GM23248 (cell line): ENCODE data around the gene C6orf62. TPM values are rescaled to one million over a fixed set of nuclear protein-coding genes. Genes with fewer than 3 reads are reported as not detected.

ENCODE experiments used
- DNase-seq: peaks from one replicate; pipeline ENCODE4 v3.0.0-alpha.2; 2015
- H2AFZ ChIP-seq: fragments of 200-600 bp; sonication (generic); 2 replicates; pipeline ENCODE4 v1.6.1; 2016; ENCODE audit warnings: antibody characterized with exemption
- H3F3A ChIP-seq: fragments of 200-600 bp; sonication (generic); 2 replicates; pipeline ENCODE4 v1.6.1; 2016; ENCODE audit warnings: mild to moderate bottlenecking, antibody characterized with exemption, mixed run types; ENCODE audit not compliant: insufficient read depth
- H3K27ac ChIP-seq: fragments of 200-600 bp; sonication (generic); 2 replicates; pipeline ENCODE4 v1.5.1; 2016; ENCODE audit warnings: mild to moderate bottlenecking
- H3K27me3 ChIP-seq: fragments of 200-600 bp; sonication (generic); replicated peaks from 2 replicates; pipeline ENCODE4 v1.6.1; 2016; ENCODE audit warnings: mild to moderate bottlenecking; ENCODE audit not compliant: insufficient read depth
- H3K36me3 ChIP-seq: fragments of 200-600 bp; sonication (generic); 2 replicates; pipeline ENCODE4 v1.6.1; 2016; ENCODE audit warnings: low read depth, mild to moderate bottlenecking
- H3K4me1 ChIP-seq: fragments of 200-600 bp; sonication (generic); 2 replicates; pipeline ENCODE4 v1.6.1; 2016; ENCODE audit warnings: mild to moderate bottlenecking; ENCODE audit not compliant: insufficient read depth
- H3K4me2 ChIP-seq: fragments of 200-600 bp; sonication (generic); one replicate; pipeline ENCODE4 v1.6.1; 2016; ENCODE audit warnings: mild to moderate bottlenecking; ENCODE audit not compliant: unreplicated experiment
- H3K4me3 ChIP-seq: fragments of 200-600 bp; sonication (generic); 2 replicates; pipeline ENCODE4 v1.5.1; 2016; ENCODE audit warnings: mild to moderate bottlenecking
- H3K79me2 ChIP-seq: fragments of 200-600 bp; sonication (generic); 2 replicates; pipeline ENCODE4 v1.6.1; 2016; ENCODE audit warnings: mild to moderate bottlenecking; ENCODE audit not compliant: insufficient read depth
- H3K9ac ChIP-seq: fragments of 200-600 bp; sonication (generic); 2 replicates; pipeline ENCODE4 v1.6.1; 2016; ENCODE audit warnings: mild to moderate bottlenecking
- H3K9me2 ChIP-seq: fragments of 200-600 bp; sonication (generic); 2 replicates; pipeline ENCODE4 v1.6.1; 2016; ENCODE audit warnings: mixed run types, mild to moderate bottlenecking, moderate library complexity; ENCODE audit not compliant: insufficient read depth
- H3K9me3 ChIP-seq: fragments of 200-600 bp; sonication (generic); one replicate; pipeline ENCODE4 v1.6.1; 2017; ENCODE audit warnings: low read depth
- H4K20me1 ChIP-seq: fragments of 200-600 bp; sonication (generic); 2 replicates; pipeline ENCODE4 v1.6.0; 2016; ENCODE audit not compliant: insufficient read depth
- EZH2 ChIP-seq: fragments of 200-600 bp; sonication (generic); IDR thresholded peaks from 2 replicates; pipeline ENCODE4 v1.6.1; 2018; ENCODE audit warnings: antibody characterized with exemption, mild to moderate bottlenecking; ENCODE audit not compliant: insufficient read depth, poor library complexity, severe bottlenecking
- EZH2phosphoT487 ChIP-seq: fragments of 200-600 bp; sonication (generic); IDR thresholded peaks from 2 replicates; pipeline ENCODE4 v1.6.1; 2018; ENCODE audit warnings: antibody characterized with exemption, moderate library complexity, mild to moderate bottlenecking, low read depth; ENCODE audit not compliant: insufficient read depth
- WGBS, 2 experiments: methylation state at CpG; one replicate each; pipeline ENCODE4 v1.1.6; 2015 to 2017; ENCODE audit warnings: low lambda C conversion rate in 2 of 2, low coverage in 1 of 2; ENCODE audit errors: missing lambda C conversion rate in 2 of 2; 5-methylcytosine and 5-hydroxymethylcytosine counted together
- in situ Hi-C: fragments of 300-500 bp; cut with MboI; formaldehyde crosslinking; loops from 2 replicates; pipeline ENCODE4 v1.15.0; 2020
- polyA plus RNA-seq: library from polyadenylated mRNA; unstranded; fragments of >200 nt; fragmentation: Nextera tagmentation; extraction: Ambion mirVana; gene quantifications from 2 replicates; pipeline ENCODE4 v1.2.1, GENCODE V29; 2016
- total RNA-seq: library from RNA; depleted of rRNA; stranded (reverse); fragments of >200 nt; shearing (Covaris generic); gene quantifications from 2 replicates; pipeline ENCODE4 v1.2.3, GENCODE V29; 2014

C6orf62 gene
- total and polyA plus RNA-seq, 2 experiments from 2014 or later: 107 to 307 TPM

DNA sequence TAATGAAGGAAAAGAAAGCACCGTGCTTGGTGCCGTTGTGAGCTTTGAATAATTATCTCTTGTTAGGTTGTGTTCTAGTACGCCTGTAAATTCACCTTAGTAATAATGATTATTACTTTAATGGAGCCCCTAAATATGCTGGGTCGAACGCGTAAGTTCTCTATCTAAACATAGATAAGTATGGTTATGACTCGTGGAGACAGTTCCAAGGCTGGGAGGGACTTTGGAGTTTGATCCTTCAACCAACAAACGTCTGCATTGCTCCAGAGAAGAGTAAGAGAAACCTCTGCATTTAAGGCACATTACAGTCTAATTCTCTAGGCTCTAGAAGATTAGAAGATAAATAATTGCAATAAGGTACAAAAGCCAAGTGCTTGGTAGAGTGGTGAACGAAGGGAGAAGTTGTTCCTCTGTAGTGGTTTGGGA is 51.6 kb downstream of the C6orf62 start:
- H3K36me3 ChIP-seq: no peaks in the 10 kb centered on the region; the same call in 1 of the 2 replicates
- H3F3A ChIP-seq: 0 out of 2 replicates have a peak, but pooled peaks cover 7% of the 10 kb centered on the region
- peak overlapping the region; percentile 95 for H3K9ac ChIP-seq
- H3K9me3 ChIP-seq: no peaks in the 10 kb centered on the region
- peak; percentile 57 for DNase-seq
- peaks cover 55% of the 10 kb centered on the region for H3K79me2 ChIP-seq
- H3K4me2 ChIP-seq: peak overlapping the region; percentile 95
- H3K9me2 ChIP-seq: no peaks in the 10 kb centered on the region
- no peaks in the 10 kb centered on the region for H3K27me3 ChIP-seq
- H3K27ac ChIP-seq: peak overlapping the region; percentile 95
- H3K4me3 ChIP-seq: peak overlapping the region; percentile 95
- peaks cover 20% of the 10 kb centered on the region for H3K4me1 ChIP-seq
- in situ Hi-C loops: no loop called here
- 1 to 3% methylated on average over 9 of the region's 9 CpGs for WGBS, 2 experiments
- peak overlapping the region; percentile 98 for H2AFZ ChIP-seq
- no peaks in the 10 kb centered on the region for H4K20me1 ChIP-seq
- TF ChIP-seq EZH2phosphoT487 (no peak), EZH2 (no peak)

- no peak for TF ChIP-seq EZH2
- peak within 1 kb of the TSS; percentile 98 for H2AFZ ChIP-seq
- H3F3A ChIP-seq: 0 out of 2 replicates have a peak, but pooled peaks cover 7% of the 10 kb centered on the region
- H3K9me3 ChIP-seq: no peaks in the 10 kb centered on the region
- H3K27ac ChIP-seq: peak within 1 kb of the TSS; percentile 95
- in situ Hi-C loops: no loop called here
- H4K20me1 ChIP-seq: no peaks in the 10 kb centered on the region
- no peaks in the 10 kb centered on the region for H3K9me2 ChIP-seq
- H3K4me2 ChIP-seq: peak within 1 kb of the TSS; percentile 95
- peak; percentile 98 for DNase-seq
- H3K4me1 ChIP-seq: peaks cover 20% of the 10 kb centered on the region
- H3K36me3 ChIP-seq: no peaks in the 10 kb centered on the region; the same call in 1 of the 2 replicates
- 0% methylated on average over 46 to 62 of the region's 62 CpGs for WGBS, 2 experiments
- H3K4me3 ChIP-seq: peak within 1 kb of the TSS; percentile 95
- H3K9ac ChIP-seq: peak within 1 kb of the TSS; percentile 95
- H3K27me3 ChIP-seq: no peaks in the 10 kb centered on the region
- peaks cover 61% of the 10 kb centered on the region for H3K79me2 ChIP-seq
Observed at GRCh38 chr6:24666641-24667377, 52.1 kb downstream of the C6orf62 start, which contains the start of the genes ACOT13 and TDP2. Gene ACOT13, plus strand, starts transcription at chr6:24667077. Its CDS starts 187 bp downstream, at chr6:24667264. Gene TDP2, minus strand, starts transcription at chr6:24666899. Its CDS starts 37 bp downstream, at chr6:24666862.

DNA sequence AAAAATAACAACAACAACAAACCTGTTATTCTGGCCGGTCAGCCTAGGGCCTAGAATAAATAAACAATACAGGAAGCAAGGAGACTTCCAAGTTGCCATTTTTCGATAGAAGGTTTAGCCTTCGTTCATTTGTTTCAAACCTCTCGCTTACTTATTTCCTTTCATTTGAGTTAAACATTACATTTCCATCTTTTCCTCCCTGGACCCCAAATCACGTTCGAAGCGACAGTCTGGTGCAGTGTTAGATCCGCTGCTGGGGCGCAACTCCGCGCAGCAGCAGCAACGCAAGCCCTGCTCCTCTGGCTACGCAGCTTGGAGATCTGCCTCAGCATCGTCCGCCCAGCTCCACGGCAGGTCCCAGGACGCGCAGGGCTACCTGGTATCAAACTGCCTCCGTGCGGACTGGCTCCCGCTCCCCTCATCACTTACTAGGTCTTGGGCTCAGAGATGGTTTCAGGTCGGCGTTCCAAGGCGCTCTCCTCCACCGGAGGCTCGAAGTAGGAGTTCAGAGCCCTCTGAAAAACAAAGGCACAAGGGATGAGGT is 52.8 kb downstream of the C6orf62 start:
- H3K4me2 ChIP-seq: peak overlapping the region; percentile 95
- in situ Hi-C loops: no loop called here
- no peaks in the 10 kb centered on the region for H3K9me2 ChIP-seq
- H2AFZ ChIP-seq: peak overlapping the region; percentile 98
- peak; percentile 71 for DNase-seq
- 1 to 4% methylated on average over 26 of the region's 26 CpGs for WGBS, 2 experiments
- peak overlapping the region; percentile 95 for H3K27ac ChIP-seq
- H3K79me2 ChIP-seq: peaks cover 65% of the 10 kb centered on the region
- peak overlapping the region; percentile 95 for H3K4me3 ChIP-seq
- no peaks in the 10 kb centered on the region; the same call in 1 of the 2 replicates for H3K36me3 ChIP-seq
- TF ChIP-seq EZH2phosphoT487: no peak
- no peak for TF ChIP-seq EZH2
- no peaks in the 10 kb centered on the region for H4K20me1 ChIP-seq
- H3K27me3 ChIP-seq: no peaks in the 10 kb centered on the region
- no peaks in the 10 kb centered on the region for H3K9me3 ChIP-seq
- H3K9ac ChIP-seq: peak overlapping the region; percentile 95
- peaks cover 20% of the 10 kb centered on the region for H3K4me1 ChIP-seq
- H3F3A ChIP-seq: 0 out of 2 replicates have a peak, but pooled peaks cover 7% of the 10 kb centered on the region

DNA sequence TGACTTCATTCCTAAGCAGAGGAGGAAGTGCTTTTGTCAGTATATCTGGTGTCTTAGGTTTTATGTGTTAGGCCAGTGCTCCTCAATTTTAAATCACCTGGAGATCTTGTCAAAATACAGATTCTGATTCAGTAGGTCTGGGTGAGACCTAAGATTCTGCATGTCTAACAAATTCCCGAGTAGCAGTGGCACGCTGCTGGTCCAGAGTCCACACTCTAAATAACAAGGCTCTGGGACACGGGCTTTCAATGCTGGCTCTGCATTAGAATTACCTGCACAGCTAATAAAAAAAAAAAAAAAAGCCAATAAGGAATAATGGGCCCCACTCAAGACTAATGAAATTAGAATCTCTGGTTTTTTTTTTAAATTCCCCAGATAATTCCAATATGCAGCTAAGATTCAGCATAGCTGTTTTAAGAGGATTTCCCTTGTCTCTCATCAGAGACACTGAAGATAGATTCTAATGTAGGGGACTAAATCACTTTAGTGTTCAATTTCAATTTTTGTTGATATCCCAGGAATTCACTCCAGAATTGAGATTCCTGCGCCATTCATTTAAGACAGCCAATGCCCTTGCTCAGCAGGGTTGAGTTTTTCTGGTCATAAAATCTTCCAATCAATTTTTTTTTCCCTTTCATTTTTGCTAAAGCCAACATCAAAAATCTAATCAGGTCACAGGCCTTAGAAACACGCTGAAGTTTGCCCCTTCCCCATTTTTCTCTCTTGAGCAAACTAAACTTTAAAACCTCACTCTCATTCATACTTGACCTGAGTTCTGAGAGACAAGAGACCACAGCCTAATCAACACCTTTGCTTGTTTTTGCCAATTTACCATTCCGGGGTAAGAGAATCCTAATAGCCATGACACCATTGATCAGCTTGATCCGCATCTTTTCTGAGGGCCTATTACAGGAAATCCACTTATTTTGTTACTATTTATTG is 54.6 kb downstream of the C6orf62 start:
- Histone ChIP-seq H3K4me3 (0 out of 2 replicates have a peak overlapping the region, but pooled peaks have one; percentile 95), H3F3A (peaks cover 16% of the 10 kb centered on the region; the same call in 1 of the 2 replicates), H3K27me3 (no peaks in the 10 kb centered on the region), H3K79me2 (peaks cover 79% of the 10 kb centered on the region), H3K9me3 (no peaks in the 10 kb centered on the region), H3K4me1 (peaks cover 26% of the 10 kb centered on the region), H3K9me2 (no peaks in the 10 kb centered on the region), H2AFZ (no peak overlapping the region), H3K36me3 (no peaks in the 10 kb centered on the region; the same call in 1 of the 2 replicates), H3K9ac (no peak overlapping the region), H4K20me1 (no peaks in the 10 kb centered on the region), H3K27ac (no peak overlapping the region), H3K4me2 (peak overlapping the region; percentile 95)
- DNase-seq: no peak
- in situ Hi-C loops: no loop called here
- TF ChIP-seq EZH2 (no peak), EZH2phosphoT487 (no peak)
- 90% methylated on average over 7 of the region's 7 CpGs for WGBS, 2 experiments
